Ishikawa (cell line): ENCODE data around the gene SLC34A1.

Source experiments
- CREB1 ChIP-seq: IDR thresholded peaks from 2 replicates; pipeline ENCODE4 v1.6.1; 2012; ENCODE audit warnings: low read depth
- EGR1 ChIP-seq: IDR thresholded peaks from 2 replicates; pipeline ENCODE4 v1.6.1; 2012
- FOXM1 ChIP-seq: IDR thresholded peaks from 2 replicates; pipeline ENCODE4 v1.6.1; 2012; ENCODE audit warnings: low read depth, borderline replicate concordance
- MAX ChIP-seq: IDR thresholded peaks from 2 replicates; pipeline ENCODE4 v1.6.1; 2012
- RAD21 ChIP-seq: IDR thresholded peaks from 2 replicates; pipeline ENCODE4 v1.6.1; 2012; ENCODE audit warnings: low read depth
- TEAD4 ChIP-seq: IDR thresholded peaks from 2 replicates; pipeline ENCODE4 v1.6.1; 2012

GRCh38 chr5:177430972-177431316, 46.7 kb downstream of the SLC34A1 start:
- no peak for TF ChIP-seq CREB1
- no peak for TF ChIP-seq FOXM1
- no peak for TF ChIP-seq MAX
- no peak for TF ChIP-seq RAD21
- no peak for TF ChIP-seq TEAD4
- TF ChIP-seq EGR1 = no peak
